ENCODE measurements around the gene PCDHGC4.

Gene PCDHGC4

GRCh38 chr5:141490771-141491170 lies 5.9 kb downstream of the PCDHGC4 start:
- DNase-seq = no peak

GRCh38 chr5:141491323-141492167 lies 6.7 kb downstream of the PCDHGC4 start:
- DNase-seq = no peak

GRCh38 chr5:141492168-141492885 lies 7.5 kb downstream of the PCDHGC4 start:
- DNase-seq = no peak

GRCh38 chr5:141493500-141494422 lies 8.9 kb downstream of the PCDHGC4 start:
- DNase-seq = no peak

- no peak for DNase-seq
These were observed 10.1 kb downstream of the PCDHGC4 start for GRCh38 chr5:141494761-141495452.

- DNase-seq = no peak
These were observed 10.6 kb downstream of the PCDHGC4 start for GRCh38 chr5:141495453-141495811.

- DNase-seq = no peak
These were observed 11.2 kb downstream of the PCDHGC4 start for GRCh38 chr5:141496038-141496437.

- DNase-seq = no peak
These were observed 16.9 kb downstream of the PCDHGC4 start for GRCh38 chr5:141501761-141502160.

- no peak for DNase-seq
These were observed 18.9 kb downstream of the PCDHGC4 start for GRCh38 chr5:141503681-141504080.

GRCh38 chr5:141504216-141504615 lies 19.4 kb downstream of the PCDHGC4 start:
- no peak for DNase-seq

GRCh38 chr5:141506381-141507155 lies 21.7 kb downstream of the PCDHGC4 start:
- no peak for DNase-seq

- no peak for DNase-seq
These were observed 22.7 kb downstream of the PCDHGC4 start for GRCh38 chr5:141507387-141508091.

- no peak for DNase-seq
These were observed 23.6 kb downstream of the PCDHGC4 start for GRCh38 chr5:141508440-141508797.

GRCh38 chr5:141508798-141509611 lies 24.2 kb downstream of the PCDHGC4 start:
- DNase-seq = no peak

- DNase-seq = no peak
These were observed 25.3 kb downstream of the PCDHGC4 start for GRCh38 chr5:141510160-141510559.

- DNase-seq = no peak
These were observed 26.2 kb downstream of the PCDHGC4 start for GRCh38 chr5:141510850-141511601.

- no peak for DNase-seq
These were observed 27.0 kb downstream of the PCDHGC4 start for GRCh38 chr5:141511771-141512325.

GRCh38 chr5:141512390-141512910 lies 27.6 kb downstream of the PCDHGC4 start:
- DNase-seq = peak; percentile 85
